Neural progenitor cell (in vitro differentiated cells): ENCODE results near the gene NEK10.

Experiments
- CTCF ChIP-seq: fragments of 200-600 bp; sonication (generic); IDR thresholded peaks from 2 replicates; pipeline ENCODE4 v1.5.1; 2017; ENCODE audit warnings: antibody characterized with exemption, mild to moderate bottlenecking
- EZH2 ChIP-seq: fragments of 200-600 bp; sonication (generic); IDR thresholded peaks from 2 replicates; pipeline ENCODE4 v1.6.1; 2017; ENCODE audit warnings: antibody characterized with exemption, mild to moderate bottlenecking, moderate library complexity

- TF ChIP-seq CTCF, result no peak
- no peak for TF ChIP-seq EZH2
These were observed 33.6 kb downstream of the NEK10 start for GRCh38 chr3:27335571-27335970.
